ENCODE results near the gene FARS2.

GRCh38 chr6:5559651-5560050 lies 298.3 kb downstream of the FARS2 start:
- TF ChIP-seq FOXM1 (IDR thresholded peaks at IDR 0.05; ENCODE audit: borderline replicate concordance) (no peak), BHLHE40 (IDR thresholded peaks at IDR 0.05; ENCODE audit: borderline replicate concordance) (no peak), FOXA1 (IDR thresholded peaks at IDR 0.05) (no peak), SP1 (IDR thresholded peaks at IDR 0.05) (no peak)
- TF ChIP-seq, protein P1, sequence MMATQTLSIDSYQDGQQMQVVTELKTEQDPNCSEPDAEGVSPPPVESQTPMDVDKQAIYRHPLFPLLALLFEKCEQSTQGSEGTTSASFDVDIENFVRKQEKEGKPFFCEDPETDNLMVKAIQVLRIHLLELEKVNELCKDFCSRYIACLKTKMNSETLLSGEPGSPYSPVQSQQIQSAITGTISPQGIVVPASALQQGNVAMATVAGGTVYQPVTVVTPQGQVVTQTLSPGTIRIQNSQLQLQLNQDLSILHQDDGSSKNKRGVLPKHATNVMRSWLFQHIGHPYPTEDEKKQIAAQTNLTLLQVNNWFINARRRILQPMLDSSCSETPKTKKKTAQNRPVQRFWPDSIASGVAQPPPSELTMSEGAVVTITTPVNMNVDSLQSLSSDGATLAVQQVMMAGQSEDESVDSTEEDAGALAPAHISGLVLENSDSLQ (IDR thresholded peaks at IDR 0.05) = no peak
